Ascending aorta (tissue), 2 donors: ENCODE data around the gene MEAK7. TPM values are rescaled to one million over a fixed set of nuclear protein-coding genes. Genes with fewer than 3 reads are reported as not detected.

Source experiments
- DNase-seq, 2 donors: peaks; one replicate each; pipeline ENCODE4 v3.0.0-alpha.2; 2019; ENCODE audit warnings: low spot score in 2 of 2
- H3K27ac ChIP-seq, 2 donors: fragments of 200-600 bp; sonication (generic); one replicate each; pipeline ENCODE4 v1.5.1; 2016 to 2017; ENCODE audit warnings: mild to moderate bottlenecking in 1 of 2
- H3K27me3 ChIP-seq: fragments of 200-600 bp; sonication (generic); one replicate; pipeline ENCODE4 v1.5.1; 2017
- H3K36me3 ChIP-seq, 2 donors: fragments of 200-600 bp; sonication (generic); one replicate each; pipeline ENCODE4 v1.5.1; 2016
- H3K4me1 ChIP-seq, 2 donors: fragments of 200-600 bp; sonication (generic); one replicate each; pipeline ENCODE4 v1.5.1; 2016 to 2017; ENCODE audit warnings: mild to moderate bottlenecking in 1 of 2
- H3K4me3 ChIP-seq, 2 donors: fragments of 200-600 bp; sonication (generic); one replicate each; pipeline ENCODE4 v1.5.1; 2016 to 2017; ENCODE audit warnings: mild to moderate bottlenecking in 1 of 2
- H3K9me3 ChIP-seq, 2 donors: fragments of 200-600 bp; sonication (generic); one replicate each; pipeline ENCODE4 v1.5.1; 2016
- CTCF ChIP-seq, 3 experiments: fragments of 200-600 bp in 2 of 3; fragments of 450-650 bp in 1 of 3; sonication (generic) in 2 of 3; IDR thresholded peaks; one replicate each; pipeline ENCODE4 v1.5.1; 2016 to 2019; ENCODE audit warnings: antibody characterized with exemption in 3 of 3, mild to moderate bottlenecking in 1 of 3, moderate library complexity in 1 of 3
- intact Hi-C: fragments of 100-400 bp; cut with DNase I; formaldehyde crosslinking; loops from one replicate; pipeline ENCODE4 v1.15.1; 2023
- total RNA-seq: library from RNA; depleted of rRNA; stranded (reverse); fragments of >200 nt; gene quantifications from one replicate; pipeline ENCODE4 v1.1.0, GENCODE V29; 2016

MEAK7 gene
- total RNA-seq, 1 donor from 2014 or later: 5.4 TPM

- Histone ChIP-seq H3K4me3 (no peak overlapping the region), H3K4me1 (no peaks in the 10 kb centered on the region), H3K36me3 (peaks cover 31 to 82% of the 10 kb centered on the region in 2 donors), H3K27ac (no peak overlapping the region), H3K9me3 (no peaks in the 10 kb centered on the region), H3K27me3 (no peaks in the 10 kb centered on the region)
- intact Hi-C loops: loop anchor here (2.0 kb wide), 1 partner anchor 203 kb away; no protein-coding TSS in a partner anchor
- DNase-seq: no peak
- TF ChIP-seq CTCF (IDR thresholded peaks at IDR 0.05): no peak
Observed at GRCh38 chr16:84483882-84484565, 20.4 kb downstream of the MEAK7 start.

GRCh38 chr16:84482951-84483881 lies 21.2 kb downstream of the MEAK7 start:
- intact Hi-C loops: no loop called here
- H3K27ac ChIP-seq: no peak overlapping the region
- no peaks in the 10 kb centered on the region for H3K27me3 ChIP-seq
- peaks cover 32 to 82% of the 10 kb centered on the region in 2 donors for H3K36me3 ChIP-seq
- no peaks in the 10 kb centered on the region for H3K4me1 ChIP-seq
- peak in 1 of 2 donors; percentile 47 for DNase-seq
- no peak overlapping the region for H3K4me3 ChIP-seq
- no peak for TF ChIP-seq CTCF (IDR thresholded peaks at IDR 0.05)
- no peaks in the 10 kb centered on the region for H3K9me3 ChIP-seq

GRCh38 chr16:84482001-84482891 lies 22.2 kb downstream of the MEAK7 start:
- Histone ChIP-seq H3K27me3 (no peaks in the 10 kb centered on the region), H3K27ac (no peak overlapping the region), H3K36me3 (peaks cover 29 to 83% of the 10 kb centered on the region in 2 donors), H3K4me1 (no peaks in the 10 kb centered on the region), H3K4me3 (no peak overlapping the region), H3K9me3 (no peaks in the 10 kb centered on the region)
- DNase-seq: no peak
- intact Hi-C loops: no loop called here
- TF ChIP-seq CTCF (IDR thresholded peaks at IDR 0.05): no peak

GRCh38 chr16:84481051-84481735 lies 23.3 kb downstream of the MEAK7 start:
- Histone ChIP-seq H3K36me3 (peaks cover 21 to 73% of the 10 kb centered on the region in 2 donors), H3K27me3 (no peaks in the 10 kb centered on the region), H3K9me3 (no peaks in the 10 kb centered on the region), H3K4me1 (no peaks in the 10 kb centered on the region), H3K4me3 (no peak overlapping the region), H3K27ac (no peak overlapping the region)
- no peak for TF ChIP-seq CTCF (IDR thresholded peaks at IDR 0.05)
- DNase-seq: no peak
- intact Hi-C loops: no loop called here
